Upper lobe of right lung (tissue), 1 donor: ENCODE data around the gene EGLN1. TPM values are rescaled to one million over a fixed set of nuclear protein-coding genes. Genes with fewer than 3 reads are reported as not detected.

Experiments
- ATAC-seq: fragments of 200-7000 bp; cut with Tn5 transposase; one replicate; pipeline ENCODE4 v1.9.1; 2020; ENCODE audit warnings: mild to moderate bottlenecking, moderate library complexity
- DNase-seq: peaks from one replicate; pipeline ENCODE4 v3.0.0-alpha.2; 2020
- H3K27ac ChIP-seq: fragments of 200-600 bp; one replicate; pipeline ENCODE4 v1.8.0; 2022
- H3K27me3 ChIP-seq: fragments of 200-600 bp; one replicate; pipeline ENCODE4 v1.8.0; 2022; ENCODE audit warnings: mild to moderate bottlenecking
- H3K36me3 ChIP-seq: fragments of 200-600 bp; one replicate; pipeline ENCODE4 v1.8.0; 2022
- H3K4me1 ChIP-seq: fragments of 200-600 bp; one replicate; pipeline ENCODE4 v1.8.0; 2022
- H3K4me3 ChIP-seq: fragments of 200-600 bp; one replicate; pipeline ENCODE4 v1.8.0; 2022; ENCODE audit warnings: mild to moderate bottlenecking
- H3K9me3 ChIP-seq: fragments of 200-600 bp; one replicate; pipeline ENCODE4 v1.8.0; 2022
- intact Hi-C: fragments of 100-400 bp; cut with DNase I; formaldehyde crosslinking; loops from one replicate; pipeline ENCODE4 v1.11.0; 2022
- total RNA-seq: library from RNA; stranded (reverse); fragmentation: NEBNext Ultra II Directional; extraction: Animal tissue kit (Norgen Biotek cat#: 25700); gene quantifications from one replicate; pipeline ENCODE4 v1.2.1, GENCODE V29; 2021
- TF ChIP-seq, protein P1 (sequence below): fragments of 200-600 bp; IDR thresholded peaks from one replicate; pipeline ENCODE4 v1.8.0; 2022; ENCODE audit warnings: antibody characterized with exemption
- donor health status: DM: no; HTN: yes; CAD: no; lungs with severe emphysema.

EGLN1 gene
- total RNA-seq, 1 donor from 2014 or later: 23.5 TPM

DNA sequence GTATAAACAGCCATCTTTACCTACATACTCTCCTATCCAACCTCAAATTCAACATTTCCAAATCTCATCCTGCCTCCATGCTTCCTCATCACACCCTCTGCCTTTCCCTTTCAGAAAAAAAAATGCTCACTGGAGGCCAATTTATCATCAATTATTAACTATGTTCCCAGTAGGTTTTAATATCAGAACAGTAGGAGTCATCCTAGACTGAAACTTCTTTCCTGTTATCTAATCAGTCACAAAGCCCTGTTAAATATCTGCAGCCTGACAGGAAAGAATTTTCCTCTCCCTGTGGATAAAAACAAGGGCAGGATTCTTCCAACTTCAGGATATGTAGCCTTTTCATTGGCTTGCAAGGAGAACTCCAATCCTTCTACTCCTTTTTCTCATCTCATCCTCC is 28.4 kb downstream of the EGLN1 start:
- no peak overlapping the region for H3K27ac ChIP-seq
- intact Hi-C loops: no loop called here
- H3K4me1 ChIP-seq: peaks cover 29% of the 10 kb centered on the region
- H3K4me3 ChIP-seq: no peak overlapping the region
- no peak for DNase-seq
- TF ChIP-seq, protein P1, sequence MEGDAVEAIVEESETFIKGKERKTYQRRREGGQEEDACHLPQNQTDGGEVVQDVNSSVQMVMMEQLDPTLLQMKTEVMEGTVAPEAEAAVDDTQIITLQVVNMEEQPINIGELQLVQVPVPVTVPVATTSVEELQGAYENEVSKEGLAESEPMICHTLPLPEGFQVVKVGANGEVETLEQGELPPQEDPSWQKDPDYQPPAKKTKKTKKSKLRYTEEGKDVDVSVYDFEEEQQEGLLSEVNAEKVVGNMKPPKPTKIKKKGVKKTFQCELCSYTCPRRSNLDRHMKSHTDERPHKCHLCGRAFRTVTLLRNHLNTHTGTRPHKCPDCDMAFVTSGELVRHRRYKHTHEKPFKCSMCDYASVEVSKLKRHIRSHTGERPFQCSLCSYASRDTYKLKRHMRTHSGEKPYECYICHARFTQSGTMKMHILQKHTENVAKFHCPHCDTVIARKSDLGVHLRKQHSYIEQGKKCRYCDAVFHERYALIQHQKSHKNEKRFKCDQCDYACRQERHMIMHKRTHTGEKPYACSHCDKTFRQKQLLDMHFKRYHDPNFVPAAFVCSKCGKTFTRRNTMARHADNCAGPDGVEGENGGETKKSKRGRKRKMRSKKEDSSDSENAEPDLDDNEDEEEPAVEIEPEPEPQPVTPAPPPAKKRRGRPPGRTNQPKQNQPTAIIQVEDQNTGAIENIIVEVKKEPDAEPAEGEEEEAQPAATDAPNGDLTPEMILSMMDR: no peak
- H3K27me3 ChIP-seq: no peaks in the 10 kb centered on the region
- no peak for ATAC-seq
- H3K36me3 ChIP-seq: no peaks in the 10 kb centered on the region
- no peaks in the 10 kb centered on the region for H3K9me3 ChIP-seq

DNA sequence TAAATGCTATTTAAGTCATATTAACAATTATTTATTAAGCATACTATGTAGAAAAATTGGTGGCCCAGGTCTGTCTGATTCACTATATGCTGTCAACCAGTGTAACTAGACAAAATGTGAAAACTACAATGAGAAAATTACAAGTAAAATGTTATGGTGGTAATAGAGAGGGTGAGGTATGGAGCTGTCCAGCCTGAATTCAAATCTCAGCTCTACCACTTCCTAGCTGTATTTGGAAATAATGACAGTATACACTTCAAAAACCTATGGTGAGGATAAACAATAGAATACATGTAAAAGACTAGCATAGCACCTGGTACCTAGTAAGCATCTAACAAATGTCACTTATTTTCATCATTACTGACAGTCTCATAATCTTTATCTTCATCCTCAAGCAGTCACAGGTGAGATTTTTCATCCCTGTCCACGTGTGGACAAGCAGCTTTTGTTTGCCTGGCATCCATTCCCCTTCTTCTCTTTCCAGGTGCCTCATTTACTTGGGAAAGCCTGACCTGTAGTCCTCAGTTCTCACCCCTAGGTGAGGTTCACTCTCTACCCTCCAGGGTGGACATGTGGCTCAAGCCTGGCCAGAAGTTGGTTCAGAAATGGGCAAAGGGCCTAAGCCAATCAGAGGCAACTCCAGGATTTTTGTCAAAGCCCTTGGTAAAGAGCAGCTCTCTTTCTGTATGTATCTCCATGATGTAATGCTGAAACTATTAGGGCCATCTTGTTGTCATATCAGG is 29.5 kb downstream of the EGLN1 start:
- ATAC-seq (no peak), DNase-seq (no peak)
- Histone ChIP-seq H3K27ac (no peak overlapping the region), H3K4me1 (peaks cover 22% of the 10 kb centered on the region), H3K4me3 (no peak overlapping the region), H3K36me3 (no peaks in the 10 kb centered on the region), H3K27me3 (no peaks in the 10 kb centered on the region), H3K9me3 (no peaks in the 10 kb centered on the region)
- TF ChIP-seq, protein P1: no peak
- intact Hi-C loops: no loop called here

DNA sequence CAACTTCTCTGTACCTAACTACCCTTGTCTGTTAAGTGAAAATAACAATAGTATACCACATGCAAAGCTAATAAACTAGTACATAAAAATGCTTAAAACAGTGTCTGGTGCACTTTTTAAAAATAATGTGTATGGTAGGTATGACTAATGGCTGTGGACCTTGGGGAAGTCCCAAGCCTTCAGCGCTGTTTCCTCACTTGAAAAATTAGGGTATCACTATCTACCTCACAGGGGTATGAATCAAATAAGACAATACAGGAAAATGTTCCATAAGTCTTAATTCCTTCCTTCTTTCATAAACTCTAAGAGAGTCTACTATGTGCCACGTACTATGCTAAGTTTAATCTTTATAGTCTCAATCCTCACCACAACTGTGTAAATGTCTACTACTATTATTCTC is 32.0 kb downstream of the EGLN1 start:
- Histone ChIP-seq H3K36me3 (no peaks in the 10 kb centered on the region), H3K9me3 (no peaks in the 10 kb centered on the region), H3K4me1 (peaks cover 4% of the 10 kb centered on the region), H3K27me3 (no peaks in the 10 kb centered on the region), H3K27ac (no peak overlapping the region), H3K4me3 (no peak overlapping the region)
- TF ChIP-seq, protein P1: no peak
- DNase-seq (no peak), ATAC-seq (no peak)
- intact Hi-C loops: no loop called here

DNA sequence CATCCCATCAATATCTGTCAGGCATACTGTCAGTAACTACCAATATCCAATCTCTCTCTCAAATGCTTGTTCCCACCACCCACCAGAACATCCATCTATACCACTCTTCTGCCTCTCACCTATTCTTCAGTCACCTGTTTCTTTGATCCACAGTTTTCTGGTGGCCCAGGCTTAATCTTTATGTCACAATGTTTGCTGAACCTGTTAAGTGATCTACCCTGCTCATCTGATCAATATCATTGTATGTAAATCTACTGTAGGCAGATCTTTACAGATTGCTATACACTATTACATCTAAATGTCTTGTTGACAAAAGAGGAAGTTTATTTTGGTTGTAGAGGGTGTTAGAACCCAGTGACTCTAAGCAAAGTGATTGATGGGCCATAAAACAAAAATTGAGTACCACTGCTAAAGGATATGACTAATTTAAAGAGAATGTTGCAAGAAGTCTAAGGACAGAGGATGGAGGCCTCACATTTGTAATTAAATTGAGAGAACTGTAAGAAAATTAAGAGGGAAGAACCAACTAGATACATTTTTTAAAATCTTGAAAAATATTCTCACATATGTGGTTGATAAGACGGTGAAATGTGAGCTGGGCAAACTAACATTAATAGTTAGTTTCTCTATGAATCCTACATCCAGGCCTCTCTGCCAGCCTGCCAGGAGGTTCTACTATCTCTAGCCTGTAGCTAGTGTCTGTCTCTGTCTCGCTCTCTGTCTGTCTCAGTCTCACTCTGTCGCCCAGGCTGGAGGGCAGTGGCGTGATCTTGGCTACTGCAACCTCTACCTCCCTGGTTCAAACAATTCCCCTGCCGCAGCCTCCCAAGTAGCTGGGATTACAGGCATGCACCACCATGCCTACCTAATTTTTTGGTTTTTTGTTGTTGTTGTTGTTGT is 34.1 kb downstream of the EGLN1 start:
- Histone ChIP-seq H3K36me3 (no peaks in the 10 kb centered on the region), H3K4me1 (peaks cover 3% of the 10 kb centered on the region), H3K27me3 (no peaks in the 10 kb centered on the region), H3K4me3 (no peak overlapping the region), H3K9me3 (no peaks in the 10 kb centered on the region), H3K27ac (no peak overlapping the region)
- TF ChIP-seq, protein P1: no peak
- ATAC-seq (no peak), DNase-seq (no peak)
- intact Hi-C loops: no loop called here

DNA sequence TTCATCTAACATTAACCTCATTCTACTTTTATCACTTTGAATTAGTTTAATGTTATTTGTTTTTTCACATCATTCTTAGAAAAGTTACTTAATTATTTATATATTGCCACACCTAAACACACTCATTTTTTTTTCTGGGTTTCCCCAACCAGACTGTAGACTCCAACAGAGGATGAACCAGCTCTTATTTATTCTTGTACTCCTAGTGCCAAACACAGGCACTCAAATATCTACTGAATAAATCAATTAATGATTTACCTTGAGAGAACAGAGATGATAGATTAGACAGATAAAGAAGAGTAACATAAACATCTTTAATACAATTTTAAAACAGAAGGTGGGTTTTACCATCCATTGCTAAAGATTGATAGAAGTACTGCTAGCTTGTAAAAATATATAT is 35.6 kb downstream of the EGLN1 start:
- ATAC-seq: no peak
- intact Hi-C loops: no loop called here

More for the DNA sequence above, 35.6 kb downstream of the EGLN1 start:
- TF ChIP-seq, protein P1: no peak
- Histone ChIP-seq H3K4me3 (no peak overlapping the region), H3K36me3 (no peaks in the 10 kb centered on the region), H3K27me3 (no peaks in the 10 kb centered on the region), H3K9me3 (no peaks in the 10 kb centered on the region), H3K27ac (no peak overlapping the region), H3K4me1 (peaks cover 3% of the 10 kb centered on the region)
- no peak for DNase-seq
